HAP-1 (cell line): ENCODE measurements around the gene MCM5.
"Not testable (repeated sequence)": the region's sequence is repeated elsewhere in the genome, so short reads cannot be mapped to it uniquely, and the experiment has no call there.

Experiments used
- DNase-seq, 2 experiments: peaks; one replicate each; pipeline ENCODE4 v3.0.0-alpha.2; 2016 to 2020; ENCODE audit warnings: low spot score in 2 of 2
- H3K27me3 ChIP-seq: fragments of 250-450 bp; sonication (Bioruptor Pico); 2 replicates; pipeline ENCODE4 v1.5.1; 2020; ENCODE audit warnings: low read depth, mild to moderate bottlenecking, moderate library complexity
- H3K36me3 ChIP-seq: fragments of 250-450 bp; sonication (Bioruptor Pico); replicated peaks from 2 replicates; pipeline ENCODE4 v1.5.1; 2020; ENCODE audit warnings: mild to moderate bottlenecking
- H3K4me1 ChIP-seq: fragments of 250-450 bp; sonication (Bioruptor Pico); 2 replicates; pipeline ENCODE4 v1.5.1; 2020; ENCODE audit warnings: mild to moderate bottlenecking
- H3K4me3 ChIP-seq: fragments of 250-450 bp; sonication (Bioruptor Pico); 2 replicates; pipeline ENCODE4 v1.5.1; 2020; ENCODE audit warnings: mild to moderate bottlenecking, moderate library complexity
- H3K9me3 ChIP-seq: fragments of 250-450 bp; sonication (Bioruptor Pico); 2 replicates; pipeline ENCODE4 v1.5.1; 2020; ENCODE audit warnings: mild to moderate bottlenecking, moderate library complexity
- in situ Hi-C: fragments of 300-500 bp; cut with MboI; formaldehyde crosslinking; loops from 3 replicates; pipeline ENCODE4 v1.14.3; 2020; ENCODE audit warnings: low sequenced_read_pairs, inconsistent platforms, mixed read lengths

The MCM5 gene

DNA sequence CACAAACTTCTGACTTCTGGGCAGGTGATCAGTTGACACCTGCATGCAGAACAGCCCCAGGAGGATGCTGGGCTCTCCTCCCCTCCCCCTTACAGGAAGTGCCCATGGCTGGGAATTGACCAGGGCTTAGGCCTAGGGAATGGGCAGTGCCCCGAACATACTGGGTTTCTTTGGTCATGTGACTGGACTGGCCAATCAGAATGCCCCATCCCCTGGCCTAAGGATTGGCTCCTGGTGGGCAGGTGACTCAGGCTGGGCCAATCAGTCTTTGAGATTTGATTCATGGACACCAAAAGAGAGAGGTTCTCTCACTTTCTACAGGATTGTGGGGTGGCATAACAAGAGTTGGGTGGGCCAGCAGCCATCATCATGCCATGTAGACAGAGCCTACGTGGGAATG lies 37.1 kb downstream of the MCM5 start:
- no peaks in the 10 kb centered on the region for H3K27me3 ChIP-seq
- H3K36me3 ChIP-seq: peaks cover 24% of the 10 kb centered on the region
- H3K4me1 ChIP-seq: no peaks in the 10 kb centered on the region
- in situ Hi-C loops: loop anchor here (10.0 kb wide), 1 partner anchor 688 kb away; no protein-coding TSS in a partner anchor
- no peaks in the 10 kb centered on the region for H3K9me3 ChIP-seq
- peak in 1 of 2 experiments; percentile 73 for DNase-seq
- no peak overlapping the region for H3K4me3 ChIP-seq

DNA sequence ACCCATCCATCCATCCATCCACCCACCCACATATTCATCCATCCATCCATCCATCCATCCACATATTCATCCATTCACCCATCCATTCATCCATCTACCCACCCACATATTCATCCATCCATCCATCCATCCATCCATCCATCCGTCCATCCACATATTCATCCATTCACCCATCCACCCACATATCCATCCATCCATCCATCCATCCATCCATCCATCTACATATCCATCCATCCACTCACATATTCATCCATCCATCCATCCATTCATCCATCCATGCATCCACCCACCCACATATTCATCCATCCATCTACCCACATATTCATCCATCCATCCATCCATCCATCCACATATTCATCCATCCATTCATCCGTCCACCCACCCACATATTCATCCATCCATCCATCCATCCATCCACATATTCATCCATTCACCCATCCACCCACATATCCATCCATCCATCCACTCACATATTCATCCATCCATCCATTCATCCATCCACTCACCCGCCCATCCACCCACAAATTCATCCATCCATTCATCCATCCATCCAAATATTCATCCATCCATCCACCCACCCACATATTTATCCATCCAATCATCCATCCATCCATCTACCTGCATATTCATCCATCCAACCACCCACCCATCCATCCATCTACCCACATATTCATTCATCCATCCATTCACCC lies 38.9 kb downstream of the MCM5 start:
- not testable (repeated sequence) for H3K4me3 ChIP-seq, H3K27me3 ChIP-seq, H3K9me3 ChIP-seq, H3K4me1 ChIP-seq, DNase-seq, H3K36me3 ChIP-seq
- in situ Hi-C loops: loop anchor here (10.0 kb wide), 1 partner anchor 686 kb away; no protein-coding TSS in a partner anchor

DNA sequence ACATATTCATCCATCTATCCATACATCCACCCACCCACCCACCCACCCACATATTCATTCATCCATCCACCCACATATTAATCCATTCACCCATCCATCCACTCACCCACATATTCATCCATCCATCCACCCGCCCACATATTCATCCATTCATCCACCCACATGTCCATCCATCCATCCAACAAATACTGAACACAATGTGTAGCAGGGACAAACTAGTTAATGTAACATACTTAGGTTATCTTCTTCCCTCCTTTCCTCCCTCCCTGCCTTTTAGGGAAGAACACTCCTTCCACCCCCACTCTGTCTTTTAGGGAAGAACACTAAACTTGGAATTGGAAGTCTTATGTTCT lies 39.4 kb downstream of the MCM5 start:
- DNase-seq: no peak
- H3K4me3 ChIP-seq: no peak overlapping the region
- in situ Hi-C loops: loop anchor here (10.0 kb wide), 1 partner anchor 685 kb away; no protein-coding TSS in a partner anchor
- H3K36me3 ChIP-seq: peaks cover 4% of the 10 kb centered on the region
- H3K27me3 ChIP-seq: no peaks in the 10 kb centered on the region
- no peaks in the 10 kb centered on the region for H3K4me1 ChIP-seq
- no peaks in the 10 kb centered on the region for H3K9me3 ChIP-seq

DNA sequence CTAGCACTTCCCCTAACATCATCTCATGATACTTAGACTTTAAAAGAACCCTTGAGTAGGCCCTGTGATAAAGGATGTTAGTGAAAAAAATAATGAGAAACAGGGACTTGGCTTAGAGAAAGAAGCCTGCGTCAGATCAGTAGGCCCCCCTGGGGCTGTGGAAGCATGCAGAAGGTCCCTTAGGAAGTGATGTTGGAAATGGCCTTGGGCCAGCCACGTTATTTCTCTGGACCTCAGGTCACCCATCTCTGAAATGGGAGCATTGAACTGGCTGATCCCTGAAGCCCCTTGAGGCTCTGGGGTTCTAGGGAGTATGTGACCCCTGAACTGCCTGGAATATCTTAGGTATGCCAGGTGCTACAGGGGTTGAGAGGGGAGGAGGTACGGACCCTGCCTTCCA lies 40.2 kb downstream of the MCM5 start:
- no peaks in the 10 kb centered on the region for H3K9me3 ChIP-seq
- no peaks in the 10 kb centered on the region for H3K4me1 ChIP-seq
- no peaks in the 10 kb centered on the region; the same call in 1 of the 2 replicates for H3K36me3 ChIP-seq
- in situ Hi-C loops: no loop called here
- no peak for DNase-seq
- no peak overlapping the region for H3K4me3 ChIP-seq
- H3K27me3 ChIP-seq: no peaks in the 10 kb centered on the region

DNA sequence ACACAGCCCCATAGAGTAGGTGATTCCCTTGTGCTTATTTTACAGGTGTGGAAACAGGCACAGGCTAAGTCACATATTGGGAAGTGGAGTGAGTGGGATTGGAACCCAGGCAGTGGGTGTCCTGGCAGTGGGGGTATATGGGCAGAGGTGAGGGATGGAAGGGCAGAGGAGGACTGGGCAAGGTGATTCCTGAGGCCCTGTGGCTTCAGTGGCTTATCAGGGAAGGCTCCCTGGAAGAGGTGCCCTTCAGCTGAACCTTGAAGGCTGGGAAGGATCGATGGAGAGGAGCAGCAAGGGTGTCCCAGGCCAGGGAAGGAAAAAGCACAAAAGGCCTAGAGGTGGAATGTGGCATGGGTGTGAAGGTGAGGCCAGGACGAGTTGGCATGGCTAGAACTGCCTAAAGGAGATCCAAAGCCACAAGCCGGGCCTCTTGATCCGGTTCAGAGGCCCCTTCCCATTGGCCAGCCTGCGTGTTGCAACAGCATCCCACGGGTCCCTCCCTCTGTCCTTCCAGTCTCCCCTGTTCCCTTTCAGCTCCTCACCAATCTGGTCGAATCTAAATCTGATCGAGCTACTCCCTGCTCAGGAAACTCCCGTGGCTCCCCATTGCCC lies 41.7 kb downstream of the MCM5 start:
- DNase-seq: no peak
- H3K9me3 ChIP-seq: no peaks in the 10 kb centered on the region
- no peaks in the 10 kb centered on the region; the same call in none of the 2 replicates for H3K36me3 ChIP-seq
- H3K4me3 ChIP-seq: no peak overlapping the region
- H3K4me1 ChIP-seq: no peaks in the 10 kb centered on the region
- H3K27me3 ChIP-seq: no peaks in the 10 kb centered on the region
- in situ Hi-C loops: no loop called here

DNA sequence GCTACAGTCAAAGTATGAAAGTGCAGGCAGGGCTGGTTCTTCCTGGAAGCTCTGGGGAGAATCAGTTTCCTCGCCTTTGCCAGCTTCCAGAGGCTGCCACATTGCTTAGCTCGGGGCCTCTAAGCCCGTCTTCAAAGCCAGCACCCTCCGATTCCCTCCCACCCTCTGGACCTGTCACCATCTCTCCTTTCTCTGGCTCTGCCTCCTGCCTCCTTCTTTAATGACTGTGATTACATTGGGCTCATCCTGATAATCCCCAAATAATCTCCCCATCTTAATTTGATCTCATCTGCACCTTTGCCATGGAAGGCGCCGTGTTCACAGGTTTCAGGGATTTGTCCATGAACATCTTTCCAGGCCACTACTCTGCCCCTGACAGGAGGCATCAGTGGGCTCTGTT lies 42.5 kb downstream of the MCM5 start:
- H3K9me3 ChIP-seq: no peaks in the 10 kb centered on the region
- no peak overlapping the region for H3K4me3 ChIP-seq
- in situ Hi-C loops: no loop called here
- H3K36me3 ChIP-seq: no peaks in the 10 kb centered on the region; the same call in none of the 2 replicates
- no peaks in the 10 kb centered on the region for H3K4me1 ChIP-seq
- DNase-seq: no peak
- no peaks in the 10 kb centered on the region for H3K27me3 ChIP-seq

DNA sequence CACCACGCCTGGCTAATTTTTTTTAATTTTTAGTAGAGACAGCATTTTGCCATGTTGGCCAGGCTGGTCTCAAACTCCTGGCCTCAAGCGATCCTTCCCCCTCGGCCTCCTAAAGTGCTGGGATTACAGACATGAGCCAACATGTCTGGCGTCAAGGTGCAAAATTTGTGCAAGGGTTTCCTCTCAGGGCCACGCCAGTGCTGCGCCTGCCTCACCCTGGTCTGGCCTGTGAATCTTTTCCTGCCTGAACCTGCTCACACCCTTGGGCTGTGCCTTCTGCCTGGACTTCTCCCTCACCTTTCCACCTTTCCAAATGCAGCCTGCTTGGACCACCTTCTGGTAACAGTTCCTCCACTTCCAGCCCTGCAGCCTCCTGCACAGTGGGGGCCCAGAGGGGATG lies 43.4 kb downstream of the MCM5 start:
- DNase-seq: no peak
- H3K4me3 ChIP-seq: no peak overlapping the region
- in situ Hi-C loops: no loop called here
- H3K4me1 ChIP-seq: no peaks in the 10 kb centered on the region
- peaks cover 1% of the 10 kb centered on the region for H3K36me3 ChIP-seq
- no peaks in the 10 kb centered on the region for H3K9me3 ChIP-seq
- H3K27me3 ChIP-seq: no peaks in the 10 kb centered on the region

DNA sequence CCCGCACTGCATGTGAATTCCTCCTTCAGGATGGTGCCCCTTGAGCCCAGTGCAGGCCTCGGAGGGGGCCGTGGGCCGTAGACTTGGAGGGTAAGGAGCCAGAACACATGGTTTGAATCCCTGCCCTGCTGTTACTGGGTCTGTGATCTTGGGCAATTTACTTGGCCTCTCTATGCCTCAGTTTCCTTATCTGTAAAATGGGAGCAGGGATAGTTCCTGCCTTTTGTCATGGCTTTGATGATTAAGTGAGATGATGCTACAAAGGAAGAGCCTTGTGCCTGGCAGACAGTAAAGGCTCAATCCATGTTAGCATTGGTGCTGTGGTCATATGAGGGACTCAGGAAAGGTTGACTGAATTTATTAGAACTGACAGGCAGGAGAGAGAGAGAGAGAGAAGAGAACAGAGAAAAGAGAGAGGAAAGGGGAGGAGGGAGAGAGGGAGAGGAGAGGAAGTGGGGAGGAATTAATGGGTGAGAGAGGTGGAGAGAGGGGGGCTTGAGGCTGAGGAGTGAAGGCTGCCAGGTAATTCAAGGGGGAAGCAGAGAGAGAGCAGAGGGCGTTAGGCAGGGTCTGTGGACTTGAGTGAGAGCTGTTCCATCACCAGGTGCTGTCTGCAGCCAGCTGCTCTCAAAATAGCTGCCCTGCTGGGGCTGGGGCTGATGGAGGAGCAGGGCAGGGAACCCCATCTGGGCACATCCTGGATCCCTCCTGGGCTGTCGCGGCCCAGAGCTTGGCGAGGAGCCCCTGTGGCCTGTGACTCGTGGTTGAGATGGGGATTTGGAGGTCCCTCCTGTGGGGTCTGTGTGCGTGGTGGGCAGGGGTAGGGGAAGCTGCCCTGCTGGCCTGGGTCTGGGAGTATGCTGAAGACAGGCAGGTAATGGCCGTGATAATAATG lies 44.1 kb downstream of the MCM5 start:
- Histone ChIP-seq H3K27me3 (no peaks in the 10 kb centered on the region), H3K4me3 (no peak overlapping the region), H3K4me1 (no peaks in the 10 kb centered on the region), H3K9me3 (no peaks in the 10 kb centered on the region), H3K36me3 (peaks cover 5% of the 10 kb centered on the region)
- in situ Hi-C loops: no loop called here
- no peak for DNase-seq

DNA sequence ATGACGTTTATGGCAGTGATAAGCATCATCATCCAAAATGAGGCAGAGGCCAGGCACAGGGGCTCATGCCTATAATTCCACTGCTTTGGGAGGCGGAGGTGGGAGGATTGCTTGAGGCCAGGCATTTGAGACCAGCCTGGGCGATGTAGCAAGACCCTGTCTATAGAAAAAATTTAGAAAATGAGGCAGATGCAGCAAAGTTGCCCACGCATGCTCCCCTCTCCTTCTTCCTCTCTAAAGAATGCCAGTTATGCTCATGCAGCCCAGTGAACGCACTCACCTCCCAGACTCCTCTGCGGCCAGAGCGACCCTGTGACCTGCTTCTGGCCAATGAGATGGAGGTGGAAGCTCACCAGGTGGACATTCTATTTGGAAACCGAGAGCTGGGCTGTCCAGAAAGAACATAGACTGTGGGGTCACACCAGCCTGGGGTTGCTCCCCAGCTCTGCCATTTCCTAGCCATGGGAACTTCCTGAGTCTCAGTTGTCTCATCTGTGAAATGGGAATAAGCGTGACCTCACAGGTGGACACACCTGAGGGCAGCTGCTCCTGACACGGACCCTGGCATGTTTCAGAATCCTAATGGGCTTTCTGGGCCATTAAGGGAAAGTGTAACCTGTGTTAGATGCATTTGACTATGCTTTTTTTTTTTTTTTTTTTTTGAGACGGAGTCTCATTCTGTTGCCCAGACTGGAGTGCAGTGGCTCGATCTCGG lies 44.9 kb downstream of the MCM5 start:
- no peak overlapping the region for H3K4me3 ChIP-seq
- no peak for DNase-seq
- in situ Hi-C loops: no loop called here
- no peaks in the 10 kb centered on the region for H3K4me1 ChIP-seq
- H3K9me3 ChIP-seq: no peaks in the 10 kb centered on the region
- peaks cover 5% of the 10 kb centered on the region for H3K36me3 ChIP-seq
- no peaks in the 10 kb centered on the region for H3K27me3 ChIP-seq

DNA sequence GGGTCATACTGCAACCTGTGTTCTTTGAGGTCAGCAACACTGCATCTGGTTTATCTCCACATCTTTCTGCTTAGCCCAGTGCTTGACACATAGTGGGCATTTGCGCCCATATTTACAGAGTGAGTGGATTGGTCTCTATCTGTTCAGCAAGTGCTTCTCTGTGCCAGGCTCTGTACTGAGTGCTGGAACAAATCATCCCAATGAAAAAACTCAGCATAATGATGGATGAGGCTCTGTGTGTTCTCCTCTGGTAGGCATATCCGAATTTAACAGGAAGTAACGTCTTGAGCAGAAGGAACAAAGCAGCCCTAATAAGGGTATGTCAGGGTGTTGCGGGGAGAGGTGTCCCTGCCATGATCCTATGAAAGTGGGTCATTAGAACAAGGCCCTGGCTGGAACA lies 46.0 kb downstream of the MCM5 start:
- Histone ChIP-seq H3K9me3 (no peaks in the 10 kb centered on the region), H3K4me3 (no peak overlapping the region), H3K4me1 (no peaks in the 10 kb centered on the region), H3K36me3 (peaks cover 5% of the 10 kb centered on the region), H3K27me3 (no peaks in the 10 kb centered on the region)
- in situ Hi-C loops: no loop called here
- no peak for DNase-seq

DNA sequence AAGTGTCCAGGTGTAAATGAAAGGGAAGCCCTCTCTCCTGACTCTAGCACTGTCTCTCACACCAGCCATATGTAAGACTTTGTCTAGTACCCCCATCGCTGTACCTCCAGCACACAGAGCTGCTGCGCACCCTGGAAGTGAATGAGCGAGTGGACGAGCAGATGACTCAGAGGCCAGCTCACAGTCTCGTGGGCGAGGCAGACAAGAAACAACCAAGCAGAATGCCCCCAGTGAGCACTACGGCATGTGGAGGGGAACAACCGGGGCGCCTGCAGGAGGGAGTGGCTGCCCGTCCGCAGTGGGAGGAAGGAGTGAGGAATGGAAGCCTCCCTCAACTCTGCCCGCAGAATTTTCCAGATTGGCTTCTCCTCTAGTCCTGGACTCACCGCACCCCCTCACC lies 46.4 kb downstream of the MCM5 start:
- Histone ChIP-seq H3K27me3 (no peaks in the 10 kb centered on the region), H3K4me1 (no peaks in the 10 kb centered on the region), H3K36me3 (peaks cover 5% of the 10 kb centered on the region), H3K9me3 (no peaks in the 10 kb centered on the region), H3K4me3 (no peak overlapping the region)
- in situ Hi-C loops: no loop called here
- no peak for DNase-seq

DNA sequence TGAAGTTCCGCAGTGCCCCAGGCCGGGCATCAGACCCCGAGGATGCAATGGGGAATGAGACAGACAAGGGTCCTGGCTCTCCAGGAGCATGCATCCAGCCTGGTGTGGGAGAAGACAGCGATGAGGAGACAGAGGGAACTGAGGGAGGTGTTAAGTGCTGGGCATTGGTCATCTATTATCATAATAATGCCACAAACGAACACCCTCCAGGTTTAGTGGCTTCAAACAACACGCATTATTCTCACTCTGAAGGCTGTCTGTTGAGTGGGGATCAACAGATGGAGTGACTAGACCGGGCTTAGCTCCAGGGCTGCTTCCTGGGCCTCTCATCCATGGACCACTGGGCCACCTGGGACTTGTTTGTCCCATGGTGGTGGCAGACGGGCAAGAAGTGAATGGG lies 48.6 kb downstream of the MCM5 start:
- H3K36me3 ChIP-seq: peaks cover 5% of the 10 kb centered on the region
- H3K4me1 ChIP-seq: no peaks in the 10 kb centered on the region
- H3K27me3 ChIP-seq: no peaks in the 10 kb centered on the region
- in situ Hi-C loops: no loop called here
- H3K4me3 ChIP-seq: no peak overlapping the region
- no peak for DNase-seq
- no peaks in the 10 kb centered on the region for H3K9me3 ChIP-seq

DNA sequence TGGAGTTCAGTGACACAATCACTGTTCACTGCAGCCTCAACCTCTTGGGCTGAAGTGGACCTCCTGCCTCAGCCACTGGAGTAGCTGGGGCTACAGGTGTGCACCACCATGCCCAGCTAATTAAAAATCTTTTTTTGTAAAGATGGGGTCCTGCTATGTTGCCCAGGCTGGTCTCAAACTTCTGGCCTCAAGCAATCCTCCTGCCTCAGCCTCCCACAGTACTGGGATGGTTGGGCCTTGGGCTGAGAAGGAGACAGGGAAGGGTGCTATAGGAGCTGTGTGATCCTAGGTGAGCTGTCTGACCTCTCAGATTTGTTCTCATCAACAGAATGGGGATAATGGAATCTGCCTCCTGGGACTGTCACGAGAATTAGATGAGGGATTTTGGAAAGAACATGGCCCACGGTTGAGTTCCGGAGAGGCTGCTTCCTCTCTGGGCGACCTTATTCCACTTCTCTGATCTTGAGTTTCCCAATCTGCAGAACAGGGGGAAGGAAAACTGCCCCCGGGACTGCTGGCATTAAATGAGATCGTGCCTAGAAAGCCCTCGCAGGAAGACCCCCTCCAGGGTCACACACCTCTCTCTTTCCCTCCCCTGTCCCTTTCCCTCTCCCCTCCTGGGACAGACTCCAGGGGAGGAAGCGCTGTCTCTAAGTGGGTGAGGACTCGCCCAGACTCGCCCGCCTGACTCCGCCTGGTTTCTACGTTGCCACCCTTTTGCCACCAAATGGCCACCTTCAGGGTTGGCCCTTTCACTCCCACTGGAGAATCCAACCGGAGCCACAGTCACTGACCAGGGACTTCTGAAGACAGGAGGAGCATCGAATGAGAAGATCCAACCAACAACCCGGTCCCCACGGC lies 50.1 kb downstream of the MCM5 start:
- in situ Hi-C loops: no loop called here

More for the DNA sequence above, 50.1 kb downstream of the MCM5 start:
- no peaks in the 10 kb centered on the region for H3K9me3 ChIP-seq
- no peaks in the 10 kb centered on the region for H3K4me1 ChIP-seq
- no peaks in the 10 kb centered on the region for H3K27me3 ChIP-seq
- H3K36me3 ChIP-seq: peaks cover 5% of the 10 kb centered on the region
- H3K4me3 ChIP-seq: no peak overlapping the region
- no peak for DNase-seq
